Loucy (cell line): Measurements from ENCODE around the gene FOXE3.

Source experiments
- H2AFZ ChIP-seq: fragments of 200-600 bp; sonication (generic); 2 replicates; pipeline ENCODE4 v1.6.0; 2016; ENCODE audit warnings: antibody characterized with exemption, mild to moderate bottlenecking, low read length, moderate library complexity
- H3F3A ChIP-seq: fragments of 200-600 bp; 2 replicates; pipeline ENCODE4 v1.6.0; 2016; ENCODE audit warnings: antibody characterized with exemption, low read depth, mild to moderate bottlenecking
- H3K27me3 ChIP-seq: fragments of 200-600 bp; sonication (generic); 2 replicates; pipeline ENCODE4 v1.6.1; 2014; ENCODE audit warnings: low read length, mild to moderate bottlenecking; ENCODE audit not compliant: insufficient read depth, poor library complexity, severe bottlenecking
- H3K36me3 ChIP-seq: fragments of 200-600 bp; sonication (generic); 2 replicates; pipeline ENCODE4 v1.6.1; 2016; ENCODE audit warnings: low read length; ENCODE audit not compliant: insufficient read depth
- H3K4me1 ChIP-seq: fragments of 200-600 bp; sonication (generic); 2 replicates; pipeline ENCODE4 v1.5.1; 2014; ENCODE audit warnings: low read length, mild to moderate bottlenecking; ENCODE audit not compliant: insufficient read depth, poor library complexity, severe bottlenecking
- H3K4me2 ChIP-seq: fragments of 200-600 bp; sonication (generic); 2 replicates; pipeline ENCODE4 v1.6.0; 2014; ENCODE audit warnings: antibody characterized with exemption, low read length, low read depth, mild to moderate bottlenecking; ENCODE audit not compliant: poor library complexity, severe bottlenecking
- H3K4me3 ChIP-seq: fragments of 200-600 bp; sonication (generic); 2 replicates; pipeline ENCODE4 v1.5.1; 2014; ENCODE audit warnings: low read length, mild to moderate bottlenecking, mixed read lengths; ENCODE audit not compliant: poor library complexity, severe bottlenecking
- H3K79me2 ChIP-seq: fragments of 200-600 bp; sonication (generic); 2 replicates; pipeline ENCODE4 v1.6.1; 2014; ENCODE audit warnings: low read length; ENCODE audit not compliant: insufficient read depth
- H3K9ac ChIP-seq: fragments of 200-600 bp; sonication (generic); 2 replicates; pipeline ENCODE4 v1.6.0; 2014; ENCODE audit warnings: mild to moderate bottlenecking, low read depth, low read length, moderate library complexity; ENCODE audit not compliant: poor library complexity, severe bottlenecking
- H3K9me2 ChIP-seq: fragments of 200-600 bp; sonication (generic); replicated peaks from 2 replicates; pipeline ENCODE4 v1.6.1; 2016; ENCODE audit warnings: low read depth, low read length, mixed read lengths
- H3K9me3 ChIP-seq: fragments of 200-600 bp; sonication (generic); 2 replicates; pipeline ENCODE4 v1.6.1; 2014; ENCODE audit warnings: mild to moderate bottlenecking, antibody characterized with exemption, low read length, low read depth; ENCODE audit not compliant: insufficient read depth
- H4K20me1 ChIP-seq: fragments of 200-600 bp; sonication (generic); 2 replicates; pipeline ENCODE4 v1.6.0; 2014; ENCODE audit warnings: antibody characterized with exemption, low read length, mild to moderate bottlenecking; ENCODE audit not compliant: insufficient read depth, poor library complexity, severe bottlenecking
- EZH2phosphoT487 ChIP-seq: fragments of 200-600 bp; IDR thresholded peaks from 2 replicates; pipeline ENCODE4 v1.6.1; 2018; ENCODE audit warnings: antibody characterized with exemption, mild to moderate bottlenecking, moderate library complexity, borderline replicate concordance
- TF ChIP-seq, protein P1 (sequence below): fragments of 200-600 bp; sonication (generic); conservative IDR thresholded peaks from 2 replicates; pipeline ENCODE4 v1.5.1; 2014; ENCODE audit warnings: mild to moderate bottlenecking, antibody characterized with exemption, low read length

Gene FOXE3

DNA sequence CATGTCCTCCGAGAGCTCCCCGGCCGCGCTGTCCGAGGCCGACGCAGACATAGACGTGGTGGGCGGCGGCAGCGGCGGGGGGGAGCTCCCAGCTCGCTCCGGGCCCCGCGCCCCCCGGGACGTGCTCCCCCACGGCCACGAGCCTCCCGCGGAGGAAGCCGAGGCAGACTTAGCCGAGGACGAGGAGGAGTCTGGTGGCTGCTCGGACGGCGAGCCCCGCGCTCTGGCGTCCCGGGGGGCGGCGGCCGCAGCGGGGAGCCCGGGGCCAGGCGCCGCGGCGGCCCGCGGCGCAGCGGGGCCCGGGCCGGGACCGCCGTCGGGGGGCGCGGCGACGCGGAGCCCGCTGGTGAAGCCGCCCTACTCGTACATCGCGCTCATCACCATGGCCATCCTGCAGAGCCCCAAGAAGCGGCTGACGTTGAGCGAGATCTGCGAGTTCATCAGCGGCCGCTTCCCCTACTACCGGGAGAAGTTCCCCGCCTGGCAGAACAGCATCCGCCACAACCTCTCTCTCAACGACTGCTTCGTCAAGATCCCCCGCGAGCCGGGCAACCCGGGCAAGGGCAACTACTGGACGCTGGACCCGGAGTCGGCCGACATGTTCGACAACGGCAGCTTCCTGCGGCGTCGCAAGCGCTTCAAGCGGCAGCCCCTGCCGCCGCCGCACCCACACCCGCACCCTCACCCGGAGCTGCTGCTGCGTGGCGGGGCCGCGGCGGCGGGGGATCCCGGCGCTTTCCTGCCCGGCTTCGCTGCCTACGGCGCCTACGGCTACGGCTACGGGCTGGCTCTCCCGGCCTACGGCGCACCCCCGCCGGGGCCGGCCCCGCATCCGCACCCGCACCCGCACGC lies 22.3 kb downstream of the FOXE3 start:
- peaks cover 36% of the 10 kb centered on the region for H3K79me2 ChIP-seq
- TF ChIP-seq EZH2phosphoT487 = no peak
- H3K4me1 ChIP-seq = peaks cover 16% of the 10 kb centered on the region
- H3K4me3 ChIP-seq = peak overlapping the region; percentile 98
- H3K9me2 ChIP-seq = no peaks in the 10 kb centered on the region
- peak overlapping the region; percentile 91 for H3K9ac ChIP-seq
- peak overlapping the region; percentile 96 for H3K4me2 ChIP-seq
- H3F3A ChIP-seq = no peaks in the 10 kb centered on the region
- peak overlapping the region; percentile 97 for H2AFZ ChIP-seq
- H4K20me1 ChIP-seq = peaks cover 11% of the 10 kb centered on the region
- peaks cover 6% of the 10 kb centered on the region for H3K27me3 ChIP-seq
- H3K36me3 ChIP-seq = no peaks in the 10 kb centered on the region
- H3K9me3 ChIP-seq = no peaks in the 10 kb centered on the region

DNA sequence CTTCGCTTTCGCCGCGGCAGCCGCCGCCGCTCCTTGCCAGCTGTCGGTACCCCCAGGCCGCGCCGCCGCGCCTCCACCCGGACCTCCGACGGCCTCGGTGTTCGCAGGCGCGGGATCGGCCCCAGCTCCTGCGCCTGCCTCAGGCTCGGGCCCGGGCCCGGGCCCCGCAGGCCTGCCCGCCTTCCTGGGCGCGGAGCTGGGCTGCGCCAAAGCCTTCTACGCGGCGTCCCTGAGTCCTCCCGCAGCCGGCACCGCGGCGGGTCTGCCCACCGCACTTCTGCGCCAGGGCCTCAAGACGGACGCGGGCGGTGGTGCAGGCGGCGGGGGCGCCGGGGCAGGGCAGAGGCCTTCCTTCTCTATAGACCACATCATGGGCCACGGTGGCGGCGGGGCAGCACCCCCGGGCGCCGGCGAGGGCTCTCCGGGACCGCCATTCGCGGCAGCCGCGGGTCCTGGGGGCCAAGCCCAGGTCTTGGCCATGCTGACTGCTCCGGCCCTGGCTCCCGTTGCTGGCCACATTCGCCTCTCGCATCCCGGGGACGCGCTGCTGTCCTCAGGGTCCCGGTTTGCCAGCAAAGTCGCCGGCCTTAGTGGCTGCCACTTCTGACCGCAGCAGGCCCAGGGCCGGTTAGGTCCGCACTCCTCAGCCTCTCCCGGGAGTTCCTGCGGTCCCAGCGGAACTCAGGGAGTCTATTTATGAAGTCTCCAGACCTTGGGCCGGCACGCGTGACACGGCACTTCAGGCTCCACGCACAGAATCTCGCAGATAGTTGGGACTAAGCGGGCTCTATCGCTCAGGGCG lies 23.1 kb downstream of the FOXE3 start:
- Histone ChIP-seq H4K20me1 (peaks cover 11% of the 10 kb centered on the region), H3K9ac (no peak overlapping the region), H3K79me2 (peaks cover 28% of the 10 kb centered on the region), H3F3A (no peaks in the 10 kb centered on the region), H3K4me1 (peaks cover 16% of the 10 kb centered on the region), H3K27me3 (peaks cover 6% of the 10 kb centered on the region), H3K9me3 (no peaks in the 10 kb centered on the region), H3K36me3 (no peaks in the 10 kb centered on the region), H3K9me2 (no peaks in the 10 kb centered on the region), H3K4me2 (no peak overlapping the region), H3K4me3 (no peak overlapping the region), H2AFZ (no peak overlapping the region)
- TF ChIP-seq, protein P1, sequence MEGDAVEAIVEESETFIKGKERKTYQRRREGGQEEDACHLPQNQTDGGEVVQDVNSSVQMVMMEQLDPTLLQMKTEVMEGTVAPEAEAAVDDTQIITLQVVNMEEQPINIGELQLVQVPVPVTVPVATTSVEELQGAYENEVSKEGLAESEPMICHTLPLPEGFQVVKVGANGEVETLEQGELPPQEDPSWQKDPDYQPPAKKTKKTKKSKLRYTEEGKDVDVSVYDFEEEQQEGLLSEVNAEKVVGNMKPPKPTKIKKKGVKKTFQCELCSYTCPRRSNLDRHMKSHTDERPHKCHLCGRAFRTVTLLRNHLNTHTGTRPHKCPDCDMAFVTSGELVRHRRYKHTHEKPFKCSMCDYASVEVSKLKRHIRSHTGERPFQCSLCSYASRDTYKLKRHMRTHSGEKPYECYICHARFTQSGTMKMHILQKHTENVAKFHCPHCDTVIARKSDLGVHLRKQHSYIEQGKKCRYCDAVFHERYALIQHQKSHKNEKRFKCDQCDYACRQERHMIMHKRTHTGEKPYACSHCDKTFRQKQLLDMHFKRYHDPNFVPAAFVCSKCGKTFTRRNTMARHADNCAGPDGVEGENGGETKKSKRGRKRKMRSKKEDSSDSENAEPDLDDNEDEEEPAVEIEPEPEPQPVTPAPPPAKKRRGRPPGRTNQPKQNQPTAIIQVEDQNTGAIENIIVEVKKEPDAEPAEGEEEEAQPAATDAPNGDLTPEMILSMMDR = no peak
- TF ChIP-seq EZH2phosphoT487 = no peak

DNA sequence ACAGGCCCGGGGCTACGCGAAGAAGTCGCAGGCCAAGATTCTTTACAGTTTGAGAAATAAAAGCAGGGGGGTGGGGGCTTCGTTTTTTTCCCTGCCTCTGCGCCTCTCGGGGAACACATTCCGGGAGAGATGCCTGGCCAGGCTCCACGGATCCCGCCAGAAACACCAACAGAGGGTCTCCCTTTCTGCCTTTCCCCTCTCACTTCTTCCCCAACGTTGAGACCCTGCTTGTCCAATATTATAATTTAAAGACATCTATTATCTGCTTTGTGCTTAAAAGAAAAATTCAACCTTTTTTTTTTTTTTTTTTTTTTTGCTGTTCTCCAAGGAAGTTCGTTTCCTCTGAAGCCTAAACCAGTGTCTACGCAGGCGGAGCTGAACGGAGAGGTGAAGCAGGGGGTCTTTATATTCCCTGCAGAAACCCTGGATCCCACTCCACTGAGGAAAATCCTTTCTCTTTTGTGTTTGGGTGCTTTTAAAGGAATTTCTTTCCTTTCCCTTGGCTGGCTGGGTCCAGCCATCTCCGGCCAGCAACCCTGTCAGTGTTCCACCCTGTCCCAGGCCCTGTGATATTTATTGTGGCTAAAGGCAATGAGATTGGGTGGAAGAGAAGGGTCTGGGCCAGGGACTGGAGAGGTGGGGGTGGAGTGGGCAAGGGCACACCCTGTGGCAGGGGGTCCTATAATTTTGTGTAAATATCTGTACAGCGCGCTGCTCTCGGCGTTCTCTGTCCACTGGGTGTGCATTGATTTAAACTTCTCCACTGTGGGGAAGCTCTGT lies 23.9 kb downstream of the FOXE3 start:
- Histone ChIP-seq H3K4me1 (peaks cover 11% of the 10 kb centered on the region), H3K27me3 (peaks cover 6% of the 10 kb centered on the region), H3F3A (no peaks in the 10 kb centered on the region), H3K9me2 (no peaks in the 10 kb centered on the region), H4K20me1 (peaks cover 11% of the 10 kb centered on the region), H3K4me3 (no peak overlapping the region), H3K4me2 (no peak overlapping the region), H3K9ac (no peak overlapping the region), H3K36me3 (no peaks in the 10 kb centered on the region), H3K9me3 (no peaks in the 10 kb centered on the region), H3K79me2 (peaks cover 20% of the 10 kb centered on the region), H2AFZ (no peak overlapping the region)
- TF ChIP-seq, protein P1 = no peak
- no peak for TF ChIP-seq EZH2phosphoT487
